Tibial nerve (tissue), 4 donors: ENCODE results near the gene PSRC1. TPM values are rescaled to one million over a fixed set of nuclear protein-coding genes. Genes with fewer than 3 reads are reported as not detected.

ENCODE experiments used
- DNase-seq, 2 donors: peaks; one replicate each; pipeline ENCODE4 v3.0.0-alpha.2; 2019; ENCODE audit warnings: low spot score in 2 of 2
- H3K27ac ChIP-seq, 4 donors: fragments of 200-600 bp; sonication (generic) in 3 of 4; one replicate each; pipeline ENCODE4 v1.5.1; 2017 to 2019; ENCODE audit warnings: mild to moderate bottlenecking in 1 of 4
- H3K27me3 ChIP-seq, 2 donors: fragments of 200-600 bp; sonication (generic) in 1 of 2; one replicate each; pipeline versions ENCODE4 v1.5.1 to v1.6.0; 2017 to 2019
- H3K36me3 ChIP-seq, 3 donors: fragments of 200-600 bp; sonication (generic); one replicate each; pipeline ENCODE4 v1.5.1; 2018 to 2019
- H3K4me1 ChIP-seq, 4 donors: fragments of 200-600 bp; sonication (generic) in 3 of 4; one replicate each; pipeline ENCODE4 v1.5.1; 2017 to 2019
- H3K4me3 ChIP-seq, 4 donors: fragments of 200-600 bp; sonication (generic) in 3 of 4; one replicate each; pipeline ENCODE4 v1.5.1; 2017 to 2019; ENCODE audit warnings: mild to moderate bottlenecking in 1 of 4, moderate library complexity in 1 of 4
- H3K9me3 ChIP-seq, 4 donors: fragments of 200-600 bp; sonication (generic) in 3 of 4; one replicate each; pipeline ENCODE4 v1.5.1; 2017 to 2019
- CTCF ChIP-seq, 5 experiments: fragments of 200-600 bp in 3 of 5; fragments of 450-650 bp in 2 of 5; sonication (generic) in 3 of 5; IDR thresholded peaks; one replicate each; pipeline ENCODE4 v1.5.1; 2016 to 2019; ENCODE audit warnings: antibody characterized with exemption in 5 of 5, mild to moderate bottlenecking in 3 of 5, moderate library complexity in 2 of 5
- EP300 ChIP-seq, 2 donors: sonication (generic); formaldehyde crosslinking; IDR thresholded peaks; one replicate each; pipeline ENCODE4 v1.6.1; 2017; ENCODE audit warnings: antibody characterized with exemption in 2 of 2, mild to moderate bottlenecking in 1 of 2
- POLR2A ChIP-seq, 2 donors: fragments of 450-650 bp; IDR thresholded peaks; one replicate each; pipeline ENCODE4 v1.6.1; 2017; ENCODE audit warnings: antibody characterized with exemption in 2 of 2, mild to moderate bottlenecking in 2 of 2, moderate library complexity in 2 of 2
- WGBS, 2 donors: methylation state at CpG; one replicate each; pipeline ENCODE4 v1.1.5; 2018; 5-methylcytosine and 5-hydroxymethylcytosine counted together
- total RNA-seq, 4 donors: library from RNA; depleted of rRNA; stranded (reverse); fragments of >200 nt; gene quantifications; one replicate each; pipeline ENCODE4 v1.1.0, GENCODE V29; 2016

Gene PSRC1
- total RNA-seq, 4 donors from 2014 or later = 33.0 to 62.0 (median 47.4) TPM

- Histone ChIP-seq H3K9me3 (no peaks in the 10 kb centered on the region), H3K27ac (peak overlapping the region in 1 of 4 donors; percentile 66), H3K36me3 (peaks cover 0 to 80% (median 0%) of the 10 kb centered on the region in 3 donors), H3K4me3 (no peak overlapping the region), H3K27me3 (no peaks in the 10 kb centered on the region), H3K4me1 (peaks cover 0 to 21% (median 8%) of the 10 kb centered on the region in 4 donors)
- TF ChIP-seq CTCF (IDR thresholded peaks at IDR 0.05) = no peak
- no peak for TF ChIP-seq EP300 (IDR thresholded peaks at IDR 0.05)
- no peak for TF ChIP-seq POLR2A (IDR thresholded peaks at IDR 0.05)
- WGBS, 2 donors = 83 to 84% methylated on average over 24 to 31 of the region's 33 CpGs
- DNase-seq = no peak
These were observed 13.5 kb downstream of the PSRC1 start for GRCh38 chr1:109269212-109269980.

GRCh38 chr1:109268431-109269211, 14.3 kb downstream of the PSRC1 start:
- Histone ChIP-seq H3K4me3 (no peak overlapping the region), H3K27me3 (no peaks in the 10 kb centered on the region), H3K27ac (peak overlapping the region in 2 of 4 donors; percentile 28 to 66), H3K4me1 (peaks cover 0 to 21% (median 4%) of the 10 kb centered on the region in 4 donors), H3K9me3 (no peaks in the 10 kb centered on the region), H3K36me3 (peaks cover 0 to 82% (median 0%) of the 10 kb centered on the region in 3 donors)
- WGBS, 2 donors = 79 to 81% methylated on average over 21 to 23 of the region's 29 CpGs
- TF ChIP-seq EP300 (IDR thresholded peaks at IDR 0.05) (no peak), POLR2A (IDR thresholded peaks at IDR 0.05) (no peak), CTCF (IDR thresholded peaks at IDR 0.05) (no peak)
- DNase-seq = no peak

GRCh38 chr1:109267743-109268300, 15.1 kb downstream of the PSRC1 start:
- 88 to 95% methylated on average over 17 of the region's 17 CpGs for WGBS, 2 donors
- peaks cover 0 to 79% (median 0%) of the 10 kb centered on the region in 3 donors for H3K36me3 ChIP-seq
- no peak overlapping the region for H3K4me3 ChIP-seq
- H3K27me3 ChIP-seq = no peaks in the 10 kb centered on the region
- TF ChIP-seq CTCF (IDR thresholded peaks at IDR 0.05) (no peak), EP300 (IDR thresholded peaks at IDR 0.05) (no peak), POLR2A (IDR thresholded peaks at IDR 0.05) (no peak)
- peaks cover 0 to 23% (median 6%) of the 10 kb centered on the region in 4 donors for H3K4me1 ChIP-seq
- H3K27ac ChIP-seq = peak overlapping the region in 2 of 4 donors; percentile 28 to 66
- no peaks in the 10 kb centered on the region for H3K9me3 ChIP-seq
- DNase-seq = no peak

GRCh38 chr1:109266965-109267364, 16.0 kb downstream of the PSRC1 start:
- Histone ChIP-seq H3K36me3 (peaks cover 0 to 72% (median 0%) of the 10 kb centered on the region in 3 donors), H3K4me1 (peaks cover 0 to 21% (median 7%) of the 10 kb centered on the region in 4 donors), H3K27me3 (no peaks in the 10 kb centered on the region)

GRCh38 chr1:109265741-109266330, 17.1 kb downstream of the PSRC1 start:
- Histone ChIP-seq H3K9me3 (no peaks in the 10 kb centered on the region), H3K27me3 (no peaks in the 10 kb centered on the region), H3K27ac (peak overlapping the region in 1 of 4 donors; percentile 14), H3K36me3 (peaks cover 0 to 76% (median 0%) of the 10 kb centered on the region in 3 donors), H3K4me3 (no peak overlapping the region), H3K4me1 (peaks cover 0 to 21% (median 7%) of the 10 kb centered on the region in 4 donors)
- no peak for DNase-seq
- 90% methylated on average over 12 to 13 of the region's 13 CpGs for WGBS, 2 donors
- TF ChIP-seq CTCF (IDR thresholded peaks at IDR 0.05) (no peak), EP300 (IDR thresholded peaks at IDR 0.05) (no peak), POLR2A (IDR thresholded peaks at IDR 0.05) (no peak)

More at GRCh38 chr1:109266965-109267364, 16.0 kb downstream of the PSRC1 start:
- no peaks in the 10 kb centered on the region for H3K9me3 ChIP-seq
- WGBS, 2 donors = 75 to 82% methylated on average over 10 to 11 of the region's 11 CpGs
- no peak for TF ChIP-seq EP300 (IDR thresholded peaks at IDR 0.05)
- peak overlapping the region in 1 of 4 donors; percentile 66 for H3K27ac ChIP-seq
- no peak for DNase-seq
- H3K4me3 ChIP-seq = no peak overlapping the region
